ENCODE results near the gene TRPM5. TPM values are rescaled to one million over a fixed set of nuclear protein-coding genes. Genes with fewer than 3 reads are reported as not detected.
A peak's percentile ranks its signal among the peaks of the same experiment; 100 is the strongest.

TRPM5 gene
- total and polyA plus RNA-seq, 9 of the 15 experiments (the other 6 are each of a cell fraction or from before 2014, with no cell fraction given) = not detected

DNA sequence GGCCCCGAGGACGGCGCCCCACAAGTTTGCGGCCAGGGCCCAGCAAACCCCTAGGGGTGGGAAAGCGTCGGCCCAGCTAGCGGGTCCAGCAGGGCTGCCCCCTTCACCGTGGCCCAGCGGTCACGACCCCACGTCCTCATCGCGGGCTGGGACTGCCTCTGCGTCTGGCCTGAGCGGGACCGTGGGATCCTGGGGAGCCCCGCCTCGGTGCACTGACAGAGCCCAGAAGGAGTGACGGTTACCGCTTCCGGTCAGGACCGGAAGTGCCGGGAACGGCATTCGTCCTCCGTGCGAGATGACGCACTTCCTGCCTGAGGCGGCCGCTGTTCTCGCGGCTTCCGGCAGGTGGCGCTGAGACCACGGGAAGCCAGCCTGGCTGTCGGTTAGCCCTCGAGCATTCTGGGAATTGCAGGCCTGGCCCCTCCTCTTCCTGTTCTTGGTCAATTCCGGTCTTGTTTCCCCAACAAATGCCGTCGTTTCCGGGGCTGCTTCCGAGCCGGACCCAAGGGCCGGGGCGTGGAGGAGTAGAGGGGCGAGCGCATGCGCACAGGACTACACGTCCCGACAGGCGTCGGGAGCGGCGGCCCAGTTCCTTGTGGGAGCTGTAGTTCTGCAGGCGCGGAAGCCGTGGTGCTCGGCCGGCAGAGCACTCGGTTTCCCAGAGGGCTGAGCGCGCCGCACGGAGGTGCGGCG, 44.1 kb downstream of the TRPM5 start, which contains the start of gene TSSC4 (continued):
- TF ChIP-seq NCOA2 (IDR thresholded peaks at IDR 0.05; ENCODE audit: partially characterized antibody in 2 of 2) (no peak), DPF2 (IDR thresholded peaks at IDR 0.05) (no peak), KLF16 (IDR thresholded peaks at IDR 0.05) (peak; percentile 59; the same call in 1 of the 2 replicates), POLR2AphosphoS2 (IDR thresholded peaks at IDR 0.05; ENCODE audit: low read length) (peak; percentile 84), ZNF165 (CRISPR knock-in tag; IDR thresholded peaks at IDR 0.05; ENCODE audit: borderline replicate concordance) (0 out of 2 replicates have a peak, but pooled peaks have one; percentile 44), CREM (IDR thresholded peaks at IDR 0.05; ENCODE audit: low read depth) (peak; percentile 97), BMI1 (IDR thresholded peaks at IDR 0.05; ENCODE audit: low read length) (no peak), IFI16 (CRISPR knock-in tag; IDR thresholded peaks at IDR 0.05) (no peak), ZNF133 (CRISPR knock-in tag; IDR thresholded peaks at IDR 0.05) (peak; percentile 70; the same call in 1 of the 2 replicates), ZNF311 (CRISPR knock-in tag; IDR thresholded peaks at IDR 0.05) (no peak), SOX6 (IDR thresholded peaks at IDR 0.05) (peak; percentile 69), ZNF586 (CRISPR knock-in tag; conservative IDR thresholded peaks at IDR 0.05) (0 out of 2 replicates have a peak, but pooled peaks have one; percentile 65), TAF7 (tag; IDR thresholded peaks at IDR 0.05) (no peak), HCFC1 (IDR thresholded peaks at IDR 0.05; ENCODE audit: low read depth, low read length) (peak; percentile 93), KLF1 (tag; IDR thresholded peaks at IDR 0.05) (peak; percentile 89)
- TF ChIP-seq, protein P1, sequence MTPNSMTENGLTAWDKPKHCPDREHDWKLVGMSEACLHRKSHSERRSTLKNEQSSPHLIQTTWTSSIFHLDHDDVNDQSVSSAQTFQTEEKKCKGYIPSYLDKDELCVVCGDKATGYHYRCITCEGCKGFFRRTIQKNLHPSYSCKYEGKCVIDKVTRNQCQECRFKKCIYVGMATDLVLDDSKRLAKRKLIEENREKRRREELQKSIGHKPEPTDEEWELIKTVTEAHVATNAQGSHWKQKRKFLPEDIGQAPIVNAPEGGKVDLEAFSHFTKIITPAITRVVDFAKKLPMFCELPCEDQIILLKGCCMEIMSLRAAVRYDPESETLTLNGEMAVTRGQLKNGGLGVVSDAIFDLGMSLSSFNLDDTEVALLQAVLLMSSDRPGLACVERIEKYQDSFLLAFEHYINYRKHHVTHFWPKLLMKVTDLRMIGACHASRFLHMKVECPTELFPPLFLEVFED (CRISPR knock-in tag; conservative IDR thresholded peaks at IDR 0.05) = 0 out of 2 replicates have a peak, but pooled peaks have one; percentile 21
- TF ChIP-seq, protein P2, sequence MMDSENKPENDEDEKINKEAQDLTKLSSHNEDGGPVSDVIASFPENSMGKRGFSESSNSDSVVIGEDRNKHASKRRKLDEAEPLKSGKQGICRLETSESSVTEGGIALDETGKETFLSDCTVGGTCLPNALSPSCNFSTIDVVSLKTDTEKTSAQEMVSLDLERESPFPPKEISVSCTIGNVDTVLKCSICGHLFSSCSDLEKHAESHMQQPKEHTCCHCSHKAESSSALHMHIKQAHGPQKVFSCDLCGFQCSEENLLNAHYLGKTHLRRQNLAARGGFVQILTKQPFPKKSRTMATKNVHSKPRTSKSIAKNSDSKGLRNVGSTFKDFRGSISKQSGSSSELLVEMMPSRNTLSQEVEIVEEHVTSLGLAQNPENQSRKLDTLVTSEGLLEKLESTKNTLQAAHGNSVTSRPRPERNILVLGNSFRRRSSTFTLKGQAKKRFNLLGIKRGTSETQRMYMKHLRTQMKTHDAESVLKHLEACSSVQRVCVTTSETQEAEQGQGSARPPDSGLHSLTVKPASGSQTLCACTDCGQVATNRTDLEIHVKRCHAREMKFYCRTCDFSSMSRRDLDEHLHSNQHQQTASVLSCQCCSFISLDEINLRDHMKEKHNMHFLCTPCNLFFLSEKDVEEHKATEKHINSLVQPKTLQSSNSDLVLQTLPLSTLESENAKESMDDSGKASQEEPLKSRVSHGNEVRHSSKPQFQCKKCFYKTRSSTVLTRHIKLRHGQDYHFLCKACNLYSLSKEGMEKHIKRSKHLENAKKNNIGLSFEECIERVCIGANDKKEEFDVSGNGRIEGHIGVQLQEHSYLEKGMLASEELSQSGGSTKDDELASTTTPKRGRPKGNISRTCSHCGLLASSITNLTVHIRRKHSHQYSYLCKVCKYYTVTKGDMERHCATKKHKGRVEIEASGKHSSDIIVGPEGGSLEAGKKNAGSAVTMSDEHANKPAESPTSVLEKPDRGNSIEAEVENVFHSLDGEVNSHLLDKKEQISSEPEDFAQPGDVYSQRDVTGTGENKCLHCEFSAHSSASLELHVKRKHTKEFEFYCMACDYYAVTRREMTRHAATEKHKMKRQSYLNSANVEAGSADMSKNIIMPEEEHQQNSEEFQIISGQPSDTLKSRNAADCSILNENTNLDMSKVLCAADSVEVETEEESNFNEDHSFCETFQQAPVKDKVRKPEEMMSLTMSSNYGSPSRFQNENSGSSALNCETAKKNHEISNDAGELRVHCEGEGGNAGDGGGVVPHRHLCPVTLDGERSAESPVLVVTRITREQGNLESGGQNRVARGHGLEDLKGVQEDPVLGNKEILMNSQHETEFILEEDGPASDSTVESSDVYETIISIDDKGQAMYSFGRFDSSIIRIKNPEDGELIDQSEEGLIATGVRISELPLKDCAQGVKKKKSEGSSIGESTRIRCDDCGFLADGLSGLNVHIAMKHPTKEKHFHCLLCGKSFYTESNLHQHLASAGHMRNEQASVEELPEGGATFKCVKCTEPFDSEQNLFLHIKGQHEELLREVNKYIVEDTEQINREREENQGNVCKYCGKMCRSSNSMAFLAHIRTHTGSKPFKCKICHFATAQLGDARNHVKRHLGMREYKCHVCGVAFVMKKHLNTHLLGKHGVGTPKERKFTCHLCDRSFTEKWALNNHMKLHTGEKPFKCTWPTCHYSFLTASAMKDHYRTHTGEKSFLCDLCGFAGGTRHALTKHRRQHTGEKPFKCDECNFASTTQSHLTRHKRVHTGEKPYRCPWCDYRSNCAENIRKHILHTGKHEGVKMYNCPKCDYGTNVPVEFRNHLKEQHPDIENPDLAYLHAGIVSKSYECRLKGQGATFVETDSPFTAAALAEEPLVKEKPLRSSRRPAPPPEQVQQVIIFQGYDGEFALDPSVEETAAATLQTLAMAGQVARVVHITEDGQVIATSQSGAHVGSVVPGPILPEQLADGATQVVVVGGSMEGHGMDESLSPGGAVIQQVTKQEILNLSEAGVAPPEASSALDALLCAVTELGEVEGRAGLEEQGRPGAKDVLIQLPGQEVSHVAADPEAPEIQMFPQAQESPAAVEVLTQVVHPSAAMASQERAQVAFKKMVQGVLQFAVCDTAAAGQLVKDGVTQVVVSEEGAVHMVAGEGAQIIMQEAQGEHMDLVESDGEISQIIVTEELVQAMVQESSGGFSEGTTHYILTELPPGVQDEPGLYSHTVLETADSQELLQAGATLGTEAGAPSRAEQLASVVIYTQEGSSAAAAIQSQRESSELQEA (IDR thresholded peaks at IDR 0.05; ENCODE audit: low read depth) = no peak
- TF ChIP-seq, protein P3, sequence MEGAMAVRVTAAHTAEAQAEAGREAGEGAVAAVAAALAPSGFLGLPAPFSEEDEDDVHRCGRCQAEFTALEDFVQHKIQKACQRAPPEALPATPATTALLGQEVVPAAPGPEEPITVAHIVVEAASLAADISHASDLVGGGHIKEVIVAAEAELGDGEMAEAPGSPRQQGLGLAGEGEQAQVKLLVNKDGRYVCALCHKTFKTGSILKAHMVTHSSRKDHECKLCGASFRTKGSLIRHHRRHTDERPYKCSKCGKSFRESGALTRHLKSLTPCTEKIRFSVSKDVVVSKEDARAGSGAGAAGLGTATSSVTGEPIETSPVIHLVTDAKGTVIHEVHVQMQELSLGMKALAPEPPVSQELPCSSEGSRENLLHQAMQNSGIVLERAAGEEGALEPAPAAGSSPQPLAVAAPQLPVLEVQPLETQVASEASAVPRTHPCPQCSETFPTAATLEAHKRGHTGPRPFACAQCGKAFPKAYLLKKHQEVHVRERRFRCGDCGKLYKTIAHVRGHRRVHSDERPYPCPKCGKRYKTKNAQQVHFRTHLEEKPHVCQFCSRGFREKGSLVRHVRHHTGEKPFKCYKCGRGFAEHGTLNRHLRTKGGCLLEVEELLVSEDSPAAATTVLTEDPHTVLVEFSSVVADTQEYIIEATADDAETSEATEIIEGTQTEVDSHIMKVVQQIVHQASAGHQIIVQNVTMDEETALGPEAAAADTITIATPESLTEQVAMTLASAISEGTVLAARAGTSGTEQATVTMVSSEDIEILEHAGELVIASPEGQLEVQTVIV (CRISPR knock-in tag; IDR thresholded peaks at IDR 0.05; ENCODE audit: borderline replicate concordance) = no peak

Measured in K562 (cell line).